Esophagus muscularis mucosa (tissue), 4 donors: ENCODE data around the gene CCHCR1. TPM values are rescaled to one million over a fixed set of nuclear protein-coding genes. Genes with fewer than 3 reads are reported as not detected.

Source experiments
- DNase-seq: peaks from one replicate; pipeline ENCODE4 v3.0.0-alpha.2; 2017; ENCODE audit errors: extremely low spot score
- H3K27ac ChIP-seq, 4 donors: fragments of 200-600 bp; sonication (generic); replicated peaks in 1 of 4; 1 replicate in 3 of 4; 2 replicates in 1 of 4; pipeline ENCODE4 v1.5.1; 2016 to 2019; ENCODE audit warnings: mild to moderate bottlenecking in 1 of 4
- H3K27me3 ChIP-seq, 4 donors: fragments of 200-600 bp; sonication (generic); one replicate each; pipeline versions ENCODE4 v1.5.1 to v1.6.0; 2016 to 2019
- H3K36me3 ChIP-seq, 4 donors: fragments of 200-600 bp; sonication (generic); one replicate each; pipeline ENCODE4 v1.5.1; 2016 to 2019
- H3K4me1 ChIP-seq, 4 donors: fragments of 200-600 bp; sonication (generic); one replicate each; pipeline ENCODE4 v1.5.1; 2016 to 2019
- H3K4me3 ChIP-seq, 4 donors: fragments of 200-600 bp; sonication (generic); 1 replicate in 2 of 4; 2 replicates in 2 of 4; pipeline ENCODE4 v1.5.1; 2016 to 2019; ENCODE audit warnings: mild to moderate bottlenecking in 4 of 4, moderate library complexity in 1 of 4
- H3K9me3 ChIP-seq, 4 donors: fragments of 200-600 bp; sonication (generic); 1 replicate in 3 of 4; 2 replicates in 1 of 4; pipeline ENCODE4 v1.5.1; 2016 to 2019
- EP300 ChIP-seq: sonication (generic); formaldehyde crosslinking; IDR thresholded peaks from one replicate; pipeline ENCODE4 v1.6.1; 2017; ENCODE audit warnings: antibody characterized with exemption
- POLR2A ChIP-seq: fragments of 450-650 bp; IDR thresholded peaks from one replicate; pipeline ENCODE4 v1.6.1; 2017; ENCODE audit warnings: antibody characterized with exemption, moderate library complexity, mild to moderate bottlenecking, low read depth
- POLR2AphosphoS5 ChIP-seq, 2 donors: sonication (generic); formaldehyde crosslinking; IDR thresholded peaks; one replicate each; pipeline ENCODE4 v1.6.1; 2017; ENCODE audit warnings: antibody characterized with exemption in 2 of 2
- WGBS: methylation state at CpG from one replicate; pipeline ENCODE4 v1.1.5; 2018; 5-methylcytosine and 5-hydroxymethylcytosine counted together
- intact Hi-C: fragments of 100-400 bp; cut with DNase I; formaldehyde crosslinking; loops from one replicate; pipeline ENCODE4 v1.15.1; 2023
- total RNA-seq, 4 donors: library from RNA; depleted of rRNA; stranded (reverse); fragments of >200 nt; gene quantifications; one replicate each; pipeline versions ENCODE4 v1.1.0 to v1.2.1, GENCODE V29; 2016
- TF ChIP-seq, protein P1 (sequence below), 3 experiments: fragments of 200-600 bp in 2 of 3; fragments of 450-650 bp in 1 of 3; sonication (generic) in 2 of 3; IDR thresholded peaks; one replicate each; pipeline ENCODE4 v1.5.1; 2017 to 2019; ENCODE audit warnings: antibody characterized with exemption in 3 of 3, mild to moderate bottlenecking in 2 of 3, moderate library complexity in 1 of 3

CCHCR1 gene
- total RNA-seq, 4 donors from 2014 or later = 5.8 to 11.6 (median 9.4) TPM

DNA sequence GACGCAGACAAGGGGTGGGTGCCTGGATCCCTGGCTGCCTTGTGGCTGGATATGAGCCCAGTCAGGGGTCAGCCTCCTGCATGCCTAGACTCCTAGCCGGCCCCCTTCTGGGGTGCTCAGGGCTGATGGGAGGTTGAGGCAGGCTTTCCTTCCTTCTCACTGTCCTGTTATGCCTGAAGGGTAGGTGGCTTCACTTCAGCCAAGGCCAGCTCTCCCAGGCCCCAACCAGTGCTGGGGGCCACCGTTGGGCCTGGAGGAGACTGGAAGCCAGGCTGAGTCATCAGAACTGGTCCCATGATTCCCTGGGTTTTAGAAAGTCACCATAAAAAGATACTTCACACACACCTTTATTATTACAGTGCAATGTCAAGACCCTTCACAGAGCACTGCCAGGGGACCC is 15.8 kb upstream of the CCHCR1 start:
- Histone ChIP-seq H3K4me1 (peaks cover 0 to 4% (median 0%) of the 10 kb centered on the region in 4 donors), H3K9me3 (no peaks in the 10 kb centered on the region), H3K27me3 (peaks cover 0 to 8% (median 0%) of the 10 kb centered on the region in 4 donors), H3K27ac (no peak overlapping the region), H3K4me3 (no peak overlapping the region), H3K36me3 (no peaks in the 10 kb centered on the region)
- WGBS = 62% methylated on average over 3 of the region's 3 CpGs
- TF ChIP-seq EP300 (no peak), POLR2A (no peak), POLR2AphosphoS5 (IDR thresholded peaks at IDR 0.05) (no peak)
- TF ChIP-seq, protein P1, sequence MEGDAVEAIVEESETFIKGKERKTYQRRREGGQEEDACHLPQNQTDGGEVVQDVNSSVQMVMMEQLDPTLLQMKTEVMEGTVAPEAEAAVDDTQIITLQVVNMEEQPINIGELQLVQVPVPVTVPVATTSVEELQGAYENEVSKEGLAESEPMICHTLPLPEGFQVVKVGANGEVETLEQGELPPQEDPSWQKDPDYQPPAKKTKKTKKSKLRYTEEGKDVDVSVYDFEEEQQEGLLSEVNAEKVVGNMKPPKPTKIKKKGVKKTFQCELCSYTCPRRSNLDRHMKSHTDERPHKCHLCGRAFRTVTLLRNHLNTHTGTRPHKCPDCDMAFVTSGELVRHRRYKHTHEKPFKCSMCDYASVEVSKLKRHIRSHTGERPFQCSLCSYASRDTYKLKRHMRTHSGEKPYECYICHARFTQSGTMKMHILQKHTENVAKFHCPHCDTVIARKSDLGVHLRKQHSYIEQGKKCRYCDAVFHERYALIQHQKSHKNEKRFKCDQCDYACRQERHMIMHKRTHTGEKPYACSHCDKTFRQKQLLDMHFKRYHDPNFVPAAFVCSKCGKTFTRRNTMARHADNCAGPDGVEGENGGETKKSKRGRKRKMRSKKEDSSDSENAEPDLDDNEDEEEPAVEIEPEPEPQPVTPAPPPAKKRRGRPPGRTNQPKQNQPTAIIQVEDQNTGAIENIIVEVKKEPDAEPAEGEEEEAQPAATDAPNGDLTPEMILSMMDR (IDR thresholded peaks at IDR 0.05) = no peak
- no peak for DNase-seq
- intact Hi-C loops = no loop called here

DNA sequence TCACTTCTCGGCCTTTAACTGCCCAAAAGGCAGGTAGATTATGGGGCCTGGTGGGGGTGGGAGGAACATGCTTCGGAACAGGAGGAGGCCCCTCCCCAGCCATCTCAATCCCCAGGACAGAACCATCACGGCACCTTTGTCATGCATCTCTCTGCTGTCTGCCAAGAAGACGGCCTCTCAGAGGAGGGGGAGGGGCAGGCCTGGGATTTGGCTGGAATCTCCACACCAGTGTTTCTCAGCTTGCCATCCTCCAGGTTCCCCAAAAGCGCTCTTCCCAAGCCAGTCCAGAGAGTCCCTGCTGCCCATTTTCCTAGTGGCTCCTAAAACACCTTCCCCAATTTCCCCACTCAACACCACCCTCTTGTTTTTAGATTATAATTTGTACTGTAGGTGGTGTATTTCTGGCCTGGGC is 15.4 kb upstream of the CCHCR1 start:
- H3K27me3 ChIP-seq = peaks cover 0 to 8% (median 0%) of the 10 kb centered on the region in 4 donors
- peaks cover 0 to 4% (median 0%) of the 10 kb centered on the region in 4 donors for H3K4me1 ChIP-seq
- no peak for TF ChIP-seq EP300
- TF ChIP-seq, protein P1 (IDR thresholded peaks at IDR 0.05) = no peak
- no peak for TF ChIP-seq POLR2AphosphoS5 (IDR thresholded peaks at IDR 0.05)
- TF ChIP-seq POLR2A = no peak
- no peak overlapping the region for H3K27ac ChIP-seq
- 84% methylated on average over 3 of the region's 5 CpGs for WGBS
- DNase-seq = no peak
- H3K36me3 ChIP-seq = no peaks in the 10 kb centered on the region
- intact Hi-C loops = no loop called here
- H3K9me3 ChIP-seq = no peaks in the 10 kb centered on the region
- H3K4me3 ChIP-seq = no peak overlapping the region

DNA sequence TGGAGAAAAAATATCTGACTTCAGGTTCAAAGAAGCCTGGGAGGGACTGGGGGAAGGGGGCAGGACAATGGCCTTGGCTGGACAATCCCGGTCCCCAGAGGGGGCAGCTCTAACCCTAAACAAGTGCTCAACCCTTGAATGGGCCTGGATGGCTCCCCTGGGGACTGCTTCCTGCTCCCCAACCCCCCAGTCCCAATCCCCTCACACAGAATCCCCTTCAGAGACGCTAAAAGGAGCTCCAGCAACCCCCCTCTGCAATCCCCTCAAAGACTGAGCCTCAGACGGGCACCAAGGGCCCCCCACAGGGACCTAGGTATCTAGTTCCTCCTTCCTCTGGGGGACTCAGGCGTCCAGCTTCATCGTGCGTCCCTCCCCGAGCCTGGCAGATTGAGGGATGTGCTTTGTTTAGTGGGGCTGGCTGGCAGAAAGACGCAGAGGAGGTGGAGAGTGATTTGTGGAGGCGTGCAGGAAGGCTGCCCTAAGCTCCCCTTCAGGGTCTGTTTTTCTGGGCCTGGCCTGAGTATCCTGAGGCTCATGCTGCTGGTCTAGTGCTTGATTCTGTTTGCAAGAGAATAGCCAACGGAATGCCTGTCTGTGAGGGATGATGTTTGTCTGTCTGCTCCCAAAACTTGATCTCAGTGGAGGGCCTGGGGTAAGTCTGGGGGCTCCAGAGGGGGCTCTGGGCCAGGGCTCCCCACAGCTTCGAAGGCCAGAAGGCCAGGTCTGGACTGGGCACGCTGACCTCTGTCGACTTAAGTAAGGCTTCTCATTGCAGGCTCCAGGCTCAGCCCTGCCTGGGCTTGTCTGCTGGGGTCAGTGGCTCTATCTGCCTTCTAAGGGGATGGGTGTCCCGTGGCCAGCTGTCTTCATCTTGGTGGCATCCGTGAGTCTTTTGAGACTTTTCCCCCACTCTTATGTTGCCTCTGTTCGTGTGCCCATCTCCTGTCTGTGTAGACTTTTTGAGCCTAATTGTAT is 14.6 kb upstream of the CCHCR1 start:
- WGBS = 63% methylated on average over 13 of the region's 16 CpGs
- intact Hi-C loops = no loop called here
- no peak for DNase-seq

DNA sequence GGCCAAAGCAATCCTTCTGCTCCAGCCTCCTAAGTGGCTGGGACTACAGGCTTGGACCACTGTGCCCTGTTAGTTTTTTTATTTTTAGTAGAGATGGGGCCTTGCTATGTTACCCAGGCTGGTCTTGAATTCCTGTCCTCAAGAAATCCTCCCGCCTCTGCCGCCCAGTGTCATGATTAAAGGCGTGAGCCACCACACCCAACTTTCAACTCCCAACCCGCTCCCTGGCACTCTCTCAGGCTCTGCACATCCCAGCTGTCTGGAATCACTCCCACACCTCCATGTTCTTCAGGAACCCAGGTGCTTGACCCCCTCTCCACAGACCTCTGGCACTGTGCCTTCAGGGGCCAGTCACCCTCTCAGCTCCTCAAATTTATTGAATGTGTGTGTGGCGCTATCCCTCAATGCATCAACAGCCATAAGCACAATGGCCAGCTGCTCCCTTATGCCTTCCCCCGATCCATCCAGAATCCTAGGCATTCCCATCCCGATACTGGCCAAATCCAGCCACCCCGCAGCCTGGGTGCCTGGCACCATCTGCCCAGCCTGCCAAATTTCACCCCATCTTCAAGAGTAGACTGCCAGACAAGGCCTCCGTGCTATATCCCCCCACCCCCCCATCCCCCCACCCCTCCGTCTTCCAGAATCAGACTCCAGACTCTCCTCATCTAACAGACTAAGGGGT is 13.5 kb upstream of the CCHCR1 start:
- TF ChIP-seq, protein P1 (IDR thresholded peaks at IDR 0.05) = no peak
- TF ChIP-seq POLR2AphosphoS5 (IDR thresholded peaks at IDR 0.05) (no peak), POLR2A (no peak), EP300 (no peak)
- Histone ChIP-seq H3K27me3 (peaks cover 0 to 8% (median 0%) of the 10 kb centered on the region in 4 donors), H3K27ac (no peak overlapping the region), H3K36me3 (no peaks in the 10 kb centered on the region), H3K9me3 (no peaks in the 10 kb centered on the region), H3K4me3 (no peak overlapping the region), H3K4me1 (peaks cover 0 to 4% (median 0%) of the 10 kb centered on the region in 4 donors)
- intact Hi-C loops = no loop called here
- WGBS = 94% methylated on average over 10 of the region's 10 CpGs
- no peak for DNase-seq

More for the DNA sequence above, 14.6 kb upstream of the CCHCR1 start:
- Histone ChIP-seq H3K4me1 (peaks cover 0 to 4% (median 0%) of the 10 kb centered on the region in 4 donors), H3K27ac (no peak overlapping the region), H3K27me3 (peaks cover 0 to 8% (median 0%) of the 10 kb centered on the region in 4 donors), H3K36me3 (no peaks in the 10 kb centered on the region), H3K4me3 (no peak overlapping the region), H3K9me3 (no peaks in the 10 kb centered on the region)
- no peak for TF ChIP-seq EP300
- no peak for TF ChIP-seq POLR2AphosphoS5 (IDR thresholded peaks at IDR 0.05)
- TF ChIP-seq POLR2A = no peak
- TF ChIP-seq, protein P1 (IDR thresholded peaks at IDR 0.05) = no peak
